Measurements from ENCODE around the gene PCDH9.

The PCDH9 gene

DNA sequence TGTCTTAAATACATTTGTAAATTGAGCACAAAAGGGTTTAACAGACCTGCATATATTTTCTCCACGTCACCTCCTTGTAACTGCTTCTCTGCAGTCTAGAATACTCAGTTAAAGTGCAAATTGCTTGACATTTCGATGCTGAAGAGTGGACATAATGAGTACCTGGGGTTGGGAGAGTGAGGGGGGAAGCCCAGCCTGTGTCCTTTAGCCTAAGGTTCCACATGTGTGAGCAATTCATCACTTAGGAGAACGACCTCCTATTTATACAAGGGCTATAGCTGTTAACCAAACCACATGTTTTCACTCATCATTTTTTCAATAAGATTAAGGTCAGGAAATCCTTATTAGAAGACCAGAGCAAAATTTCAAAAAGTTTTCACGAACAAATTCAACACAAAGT is 29.5 kb downstream of the PCDH9 start:
- no peaks in the 10 kb centered on the region for H3K4me1 ChIP-seq (ENCODE audit: control insufficient read depth, insufficient read depth, low read length)
- H3K9ac ChIP-seq (ENCODE audit: low read depth, low read length) = no peak overlapping the region
- no peak overlapping the region for H3K27ac ChIP-seq (ENCODE audit: low read depth, low read length)
- H3K4me3 ChIP-seq (ENCODE audit: low read depth, low read length) = no peak overlapping the region
- no peaks in the 10 kb centered on the region for H3K27me3 ChIP-seq (ENCODE audit: control insufficient read depth, insufficient read depth, low read length)
- H3K9me3 ChIP-seq (ENCODE audit: control insufficient read depth, insufficient read depth, low read length) = no peaks in the 10 kb centered on the region
- H3K36me3 ChIP-seq (ENCODE audit: control insufficient read depth, insufficient read depth, low read length) = no peaks in the 10 kb centered on the region

DNA sequence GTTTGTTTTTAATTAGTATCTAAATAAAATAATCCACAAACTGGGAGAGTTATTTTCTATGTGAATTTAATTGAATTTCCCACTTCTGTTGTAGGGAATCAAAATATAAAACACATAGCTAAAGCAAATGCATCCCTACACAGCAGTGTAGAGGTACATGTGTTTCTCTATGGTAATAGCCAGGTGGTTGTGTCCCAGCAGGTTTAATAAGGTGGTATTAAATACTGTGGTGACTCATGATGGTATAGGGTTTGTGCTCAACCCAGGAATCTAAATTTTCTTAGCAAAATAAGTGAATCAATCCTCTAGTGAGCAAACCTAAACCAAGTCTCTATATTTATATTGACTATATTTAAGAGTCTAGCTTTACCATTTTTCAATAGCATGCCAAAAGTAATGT is 30.0 kb downstream of the PCDH9 start:
- H3K4me1 ChIP-seq (ENCODE audit: control insufficient read depth, insufficient read depth, low read length) = no peaks in the 10 kb centered on the region
- H3K9ac ChIP-seq (ENCODE audit: low read depth, low read length) = no peak overlapping the region
- H3K36me3 ChIP-seq (ENCODE audit: control insufficient read depth, insufficient read depth, low read length) = no peaks in the 10 kb centered on the region
- no peak overlapping the region for H3K27ac ChIP-seq (ENCODE audit: low read depth, low read length)
- no peaks in the 10 kb centered on the region for H3K9me3 ChIP-seq (ENCODE audit: control insufficient read depth, insufficient read depth, low read length)
- no peak overlapping the region for H3K4me3 ChIP-seq (ENCODE audit: low read depth, low read length)
- no peaks in the 10 kb centered on the region for H3K27me3 ChIP-seq (ENCODE audit: control insufficient read depth, insufficient read depth, low read length)

DNA sequence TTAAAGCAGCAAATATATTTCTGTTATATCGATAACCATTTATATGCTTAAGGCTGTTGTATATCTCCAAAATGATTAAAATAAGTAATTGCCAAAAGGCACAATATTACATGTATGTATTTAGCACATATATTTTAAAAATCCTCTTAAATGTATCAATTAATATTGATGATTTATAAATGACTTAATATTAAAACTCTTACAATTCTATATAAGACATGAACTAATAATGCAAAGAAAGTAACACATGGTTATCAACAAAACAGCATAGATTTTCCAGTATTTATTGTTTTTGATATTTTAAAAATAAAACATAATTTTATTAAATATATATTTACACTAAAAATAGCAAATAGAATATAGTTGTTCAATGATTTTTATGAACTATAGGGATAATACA is 32.4 kb downstream of the PCDH9 start:
- no peaks in the 10 kb centered on the region for H3K27me3 ChIP-seq (ENCODE audit: control insufficient read depth, insufficient read depth, low read length)
- no peak overlapping the region for H3K9ac ChIP-seq (ENCODE audit: low read depth, low read length)
- no peak overlapping the region for H3K27ac ChIP-seq (ENCODE audit: low read depth, low read length)
- no peak overlapping the region for H3K4me3 ChIP-seq (ENCODE audit: low read depth, low read length)
- no peaks in the 10 kb centered on the region for H3K36me3 ChIP-seq (ENCODE audit: control insufficient read depth, insufficient read depth, low read length)
- no peaks in the 10 kb centered on the region for H3K9me3 ChIP-seq (ENCODE audit: control insufficient read depth, insufficient read depth, low read length)
- no peaks in the 10 kb centered on the region for H3K4me1 ChIP-seq (ENCODE audit: control insufficient read depth, insufficient read depth, low read length)

DNA sequence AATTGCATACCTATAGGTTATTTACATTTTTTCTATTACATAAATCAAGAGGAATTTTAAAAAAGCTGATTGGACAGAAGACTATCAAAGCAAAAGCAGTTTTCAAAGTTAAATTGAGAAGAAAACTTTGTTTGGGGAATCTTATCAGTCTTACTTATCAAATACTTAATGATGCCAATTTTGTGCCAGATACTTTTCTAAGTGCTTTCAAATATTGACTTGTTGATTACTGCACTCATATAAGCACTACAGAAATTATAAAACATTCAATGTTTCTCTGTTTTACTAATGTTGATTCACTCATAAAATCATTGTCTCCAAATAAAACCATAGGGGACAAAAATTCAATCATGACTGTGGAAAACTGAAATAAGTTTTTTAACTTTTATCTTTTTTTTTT is 36.2 kb downstream of the PCDH9 start:
- no peak overlapping the region for H3K9ac ChIP-seq (ENCODE audit: low read depth, low read length)

DNA sequence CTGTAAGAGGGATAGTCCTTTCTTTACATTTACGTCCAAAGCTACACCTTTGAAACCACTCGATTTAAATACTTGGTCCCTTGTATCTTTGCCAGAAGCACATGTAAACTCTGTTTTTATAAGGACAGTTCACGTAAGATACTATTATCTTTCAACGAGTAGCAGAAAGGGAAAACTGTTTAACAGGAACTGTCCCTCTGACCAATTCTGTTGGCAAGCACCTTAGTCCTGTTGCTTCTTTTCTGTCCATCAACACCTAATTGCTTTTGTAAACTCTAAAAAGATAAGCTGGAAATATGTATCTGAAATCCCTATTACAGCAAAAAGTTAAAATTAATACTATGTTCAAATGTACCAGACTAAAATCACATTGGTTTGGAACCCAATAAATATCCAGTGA is 37.4 kb downstream of the PCDH9 start:
- Histone ChIP-seq H3K36me3 (ENCODE audit: control insufficient read depth, insufficient read depth, low read length) (no peaks in the 10 kb centered on the region), H3K9ac (ENCODE audit: low read depth, low read length) (no peak overlapping the region), H3K4me1 (ENCODE audit: control insufficient read depth, insufficient read depth, low read length) (no peaks in the 10 kb centered on the region), H3K27me3 (ENCODE audit: control insufficient read depth, insufficient read depth, low read length) (no peaks in the 10 kb centered on the region), H3K27ac (ENCODE audit: low read depth, low read length) (no peak overlapping the region), H3K9me3 (ENCODE audit: control insufficient read depth, insufficient read depth, low read length) (no peaks in the 10 kb centered on the region), H3K4me3 (ENCODE audit: low read depth, low read length) (no peak overlapping the region)

More for the DNA sequence above, 36.2 kb downstream of the PCDH9 start:
- Histone ChIP-seq H3K36me3 (ENCODE audit: control insufficient read depth, insufficient read depth, low read length) (no peaks in the 10 kb centered on the region), H3K9me3 (ENCODE audit: control insufficient read depth, insufficient read depth, low read length) (no peaks in the 10 kb centered on the region), H3K27ac (ENCODE audit: low read depth, low read length) (no peak overlapping the region), H3K4me3 (ENCODE audit: low read depth, low read length) (no peak overlapping the region), H3K27me3 (ENCODE audit: control insufficient read depth, insufficient read depth, low read length) (no peaks in the 10 kb centered on the region), H3K4me1 (ENCODE audit: control insufficient read depth, insufficient read depth, low read length) (no peaks in the 10 kb centered on the region)

DNA sequence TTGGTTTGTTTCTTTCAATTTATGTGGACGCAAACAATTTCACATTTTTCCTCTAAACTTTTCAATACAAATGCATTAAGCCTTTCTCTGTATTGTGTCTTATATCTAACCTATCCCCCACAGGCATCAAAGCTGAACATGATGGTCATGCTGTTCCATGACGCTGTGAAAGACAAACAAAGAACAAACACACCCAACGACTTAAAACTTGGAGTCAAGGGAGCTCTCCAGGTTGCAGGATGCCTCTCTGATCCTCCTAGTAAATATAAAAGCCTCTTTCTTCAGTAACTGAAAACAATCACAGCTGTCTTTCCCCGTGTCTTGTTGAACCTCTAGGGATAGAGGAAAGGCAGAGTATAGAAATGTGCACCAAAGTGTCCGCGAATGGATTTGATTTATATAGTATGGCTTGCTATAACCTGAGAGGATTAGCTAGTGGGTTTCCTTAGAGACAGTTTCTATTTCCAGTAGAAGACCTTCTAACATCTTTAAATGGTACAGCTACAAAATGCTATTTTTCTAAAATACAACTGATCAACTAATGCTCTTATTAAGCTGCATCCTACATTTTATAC is 43.1 kb downstream of the PCDH9 start:
- H3K4me3 ChIP-seq (ENCODE audit: low read depth, low read length) = no peak overlapping the region
- H3K4me1 ChIP-seq (ENCODE audit: control insufficient read depth, insufficient read depth, low read length) = no peaks in the 10 kb centered on the region
- no peaks in the 10 kb centered on the region for H3K36me3 ChIP-seq (ENCODE audit: control insufficient read depth, insufficient read depth, low read length)
- H3K9ac ChIP-seq (ENCODE audit: low read depth, low read length) = no peak overlapping the region
- H3K27me3 ChIP-seq (ENCODE audit: control insufficient read depth, insufficient read depth, low read length) = no peaks in the 10 kb centered on the region
- no peak overlapping the region for H3K27ac ChIP-seq (ENCODE audit: low read depth, low read length)
- no peaks in the 10 kb centered on the region for H3K9me3 ChIP-seq (ENCODE audit: control insufficient read depth, insufficient read depth, low read length)

DNA sequence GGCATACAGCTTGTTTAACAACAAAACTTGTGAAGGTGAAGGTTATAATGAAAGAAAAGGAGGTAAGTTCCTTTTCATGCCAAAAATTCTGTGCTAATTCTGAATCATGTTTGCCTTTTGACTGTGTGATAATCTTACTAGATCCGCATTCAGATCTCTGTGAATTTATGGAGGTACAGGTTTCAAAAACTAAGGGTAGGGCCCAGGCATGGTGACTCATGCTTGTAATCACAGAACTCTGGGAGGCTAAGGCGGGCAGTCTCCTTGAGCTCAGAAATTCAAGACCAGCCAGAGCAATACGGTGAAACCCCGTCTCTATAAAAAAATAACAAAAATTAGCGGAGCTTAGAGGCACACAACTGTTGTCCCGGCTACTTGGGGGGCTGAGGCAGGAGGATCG is 45.9 kb downstream of the PCDH9 start:
- Histone ChIP-seq H3K9me3 (ENCODE audit: control insufficient read depth, insufficient read depth, low read length) (no peaks in the 10 kb centered on the region), H3K36me3 (ENCODE audit: control insufficient read depth, insufficient read depth, low read length) (no peaks in the 10 kb centered on the region), H3K27ac (ENCODE audit: low read depth, low read length) (no peak overlapping the region), H3K4me1 (ENCODE audit: control insufficient read depth, insufficient read depth, low read length) (no peaks in the 10 kb centered on the region), H3K4me3 (ENCODE audit: low read depth, low read length) (no peak overlapping the region), H3K9ac (ENCODE audit: low read depth, low read length) (no peak overlapping the region), H3K27me3 (ENCODE audit: control insufficient read depth, insufficient read depth, low read length) (no peaks in the 10 kb centered on the region)

DNA sequence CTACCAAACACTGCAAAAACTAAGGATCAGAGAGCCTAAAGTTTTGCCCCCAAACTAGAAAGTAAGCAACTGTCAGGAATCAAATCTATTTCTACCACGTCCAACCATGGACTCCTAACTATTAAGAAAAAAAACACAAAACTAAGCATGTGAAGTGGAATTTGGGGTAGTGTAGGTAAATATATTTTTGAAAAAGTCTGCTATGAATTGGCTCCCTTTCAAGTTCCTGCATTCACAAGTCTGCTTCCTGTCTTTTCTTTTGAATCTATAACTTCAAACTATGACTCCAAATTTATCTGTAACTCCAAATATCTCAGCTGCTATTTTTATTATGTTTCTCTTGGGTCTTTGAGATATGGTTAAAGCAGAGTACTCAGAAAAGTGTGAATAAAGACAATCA is 47.0 kb downstream of the PCDH9 start:
- H3K4me3 ChIP-seq (ENCODE audit: low read depth, low read length) = no peak overlapping the region

DNA sequence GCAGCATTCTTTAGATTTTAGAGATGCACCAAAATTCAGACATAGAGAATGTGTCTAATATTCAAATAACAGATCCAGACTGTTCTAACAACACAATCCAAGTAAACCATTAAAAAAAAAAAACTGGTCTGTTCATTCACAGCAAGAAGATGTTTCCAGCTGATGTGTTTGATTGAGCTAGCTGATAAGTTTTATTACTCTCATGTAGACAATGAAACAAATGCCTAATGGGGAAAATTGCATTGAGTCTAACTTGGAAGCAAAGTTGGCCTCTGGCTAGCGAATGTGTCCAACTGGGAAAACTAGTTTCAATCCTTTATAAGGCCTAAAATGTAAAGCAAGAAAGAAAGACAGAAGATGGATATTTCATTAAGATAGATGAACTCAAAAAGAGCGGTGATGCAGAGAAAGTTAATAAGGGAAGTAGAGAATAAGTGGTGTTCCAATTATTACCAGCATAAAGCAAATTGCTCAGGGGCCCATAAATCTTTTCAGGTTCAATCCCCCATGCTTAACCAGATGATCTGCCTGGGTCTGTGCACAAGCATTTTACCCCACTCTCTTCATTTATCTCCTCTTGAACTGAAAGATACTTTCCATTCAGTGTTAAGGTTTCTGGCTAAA is 54.2 kb downstream of the PCDH9 start:
- Histone ChIP-seq H3K9ac (ENCODE audit: low read depth, low read length) (no peak overlapping the region), H3K4me1 (ENCODE audit: control insufficient read depth, insufficient read depth, low read length) (no peaks in the 10 kb centered on the region), H3K9me3 (ENCODE audit: control insufficient read depth, insufficient read depth, low read length) (no peaks in the 10 kb centered on the region), H3K4me3 (ENCODE audit: low read depth, low read length) (no peak overlapping the region), H3K27me3 (ENCODE audit: control insufficient read depth, insufficient read depth, low read length) (no peaks in the 10 kb centered on the region), H3K27ac (ENCODE audit: low read depth, low read length) (no peak overlapping the region), H3K36me3 (ENCODE audit: control insufficient read depth, insufficient read depth, low read length) (no peaks in the 10 kb centered on the region)

More for the DNA sequence above, 47.0 kb downstream of the PCDH9 start:
- Histone ChIP-seq H3K27ac (ENCODE audit: low read depth, low read length) (no peak overlapping the region), H3K27me3 (ENCODE audit: control insufficient read depth, insufficient read depth, low read length) (no peaks in the 10 kb centered on the region), H3K9me3 (ENCODE audit: control insufficient read depth, insufficient read depth, low read length) (no peaks in the 10 kb centered on the region), H3K9ac (ENCODE audit: low read depth, low read length) (no peak overlapping the region), H3K4me1 (ENCODE audit: control insufficient read depth, insufficient read depth, low read length) (no peaks in the 10 kb centered on the region), H3K36me3 (ENCODE audit: control insufficient read depth, insufficient read depth, low read length) (no peaks in the 10 kb centered on the region)

DNA sequence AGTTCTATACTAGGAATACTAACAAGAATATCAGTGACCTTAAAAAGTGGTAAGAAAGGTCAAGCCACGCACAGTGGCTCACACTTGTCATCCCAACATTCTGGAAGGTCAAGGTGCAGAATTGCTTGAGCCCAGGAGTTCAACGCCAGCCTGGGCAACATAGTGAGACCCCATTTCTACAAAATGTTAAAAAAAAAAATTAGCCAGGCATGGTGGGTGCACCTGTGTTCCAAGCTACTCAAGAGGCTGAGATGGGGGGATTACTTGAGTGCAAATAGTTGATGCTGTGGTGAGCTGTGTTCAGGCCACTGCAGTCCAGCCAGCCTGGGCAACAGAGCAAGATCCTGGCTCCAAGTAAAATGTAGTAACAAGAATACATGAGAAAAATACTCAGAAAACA is 61.8 kb downstream of the PCDH9 start:
- H3K36me3 ChIP-seq (ENCODE audit: control insufficient read depth, insufficient read depth, low read length) = no peaks in the 10 kb centered on the region
- H3K27me3 ChIP-seq (ENCODE audit: control insufficient read depth, insufficient read depth, low read length) = no peaks in the 10 kb centered on the region
- no peak overlapping the region for H3K4me3 ChIP-seq (ENCODE audit: low read depth, low read length)
- no peaks in the 10 kb centered on the region for H3K4me1 ChIP-seq (ENCODE audit: control insufficient read depth, insufficient read depth, low read length)
- no peaks in the 10 kb centered on the region for H3K9me3 ChIP-seq (ENCODE audit: control insufficient read depth, insufficient read depth, low read length)
- H3K27ac ChIP-seq (ENCODE audit: low read depth, low read length) = no peak overlapping the region
- H3K9ac ChIP-seq (ENCODE audit: low read depth, low read length) = no peak overlapping the region

DNA sequence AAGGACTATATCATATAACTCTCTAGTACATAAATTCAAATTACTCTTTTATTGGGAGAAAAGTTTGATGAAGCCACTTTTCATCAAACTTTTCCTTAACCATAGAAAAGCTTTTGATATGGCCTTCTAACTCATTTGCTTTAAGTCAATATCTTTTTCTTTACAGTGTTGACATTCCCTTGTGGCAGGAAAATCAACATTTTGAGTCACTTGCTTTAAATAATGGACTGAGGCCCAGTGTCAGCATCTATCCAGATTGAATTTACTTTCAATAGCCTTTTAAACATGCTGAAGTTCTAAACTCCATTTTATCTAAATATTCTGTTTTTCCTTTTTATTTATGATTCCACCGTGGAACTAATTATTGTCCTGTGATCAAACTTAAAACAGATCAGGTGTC is 62.7 kb downstream of the PCDH9 start:
- H3K9me3 ChIP-seq (ENCODE audit: control insufficient read depth, insufficient read depth, low read length) = no peaks in the 10 kb centered on the region
- no peak overlapping the region for H3K4me3 ChIP-seq (ENCODE audit: low read depth, low read length)
- H3K4me1 ChIP-seq (ENCODE audit: control insufficient read depth, insufficient read depth, low read length) = no peaks in the 10 kb centered on the region
- no peaks in the 10 kb centered on the region for H3K27me3 ChIP-seq (ENCODE audit: control insufficient read depth, insufficient read depth, low read length)
- no peaks in the 10 kb centered on the region for H3K36me3 ChIP-seq (ENCODE audit: control insufficient read depth, insufficient read depth, low read length)
- no peak overlapping the region for H3K27ac ChIP-seq (ENCODE audit: low read depth, low read length)
- no peak overlapping the region for H3K9ac ChIP-seq (ENCODE audit: low read depth, low read length)
